Ammon's horn (tissue), 1 donor: Measurements from ENCODE around the gene ACTG2.
A peak's percentile ranks its signal among the peaks of the same experiment; 100 is the strongest.
"Not testable (repeated sequence)": the region's sequence is repeated elsewhere in the genome, so short reads cannot be mapped to it uniquely, and the experiment has no call there.

Experiments
- DNase-seq: peaks from one replicate; pipeline ENCODE4 v3.0.0-alpha.2; 2016; ENCODE audit warnings: low spot score

The ACTG2 gene

DNA sequence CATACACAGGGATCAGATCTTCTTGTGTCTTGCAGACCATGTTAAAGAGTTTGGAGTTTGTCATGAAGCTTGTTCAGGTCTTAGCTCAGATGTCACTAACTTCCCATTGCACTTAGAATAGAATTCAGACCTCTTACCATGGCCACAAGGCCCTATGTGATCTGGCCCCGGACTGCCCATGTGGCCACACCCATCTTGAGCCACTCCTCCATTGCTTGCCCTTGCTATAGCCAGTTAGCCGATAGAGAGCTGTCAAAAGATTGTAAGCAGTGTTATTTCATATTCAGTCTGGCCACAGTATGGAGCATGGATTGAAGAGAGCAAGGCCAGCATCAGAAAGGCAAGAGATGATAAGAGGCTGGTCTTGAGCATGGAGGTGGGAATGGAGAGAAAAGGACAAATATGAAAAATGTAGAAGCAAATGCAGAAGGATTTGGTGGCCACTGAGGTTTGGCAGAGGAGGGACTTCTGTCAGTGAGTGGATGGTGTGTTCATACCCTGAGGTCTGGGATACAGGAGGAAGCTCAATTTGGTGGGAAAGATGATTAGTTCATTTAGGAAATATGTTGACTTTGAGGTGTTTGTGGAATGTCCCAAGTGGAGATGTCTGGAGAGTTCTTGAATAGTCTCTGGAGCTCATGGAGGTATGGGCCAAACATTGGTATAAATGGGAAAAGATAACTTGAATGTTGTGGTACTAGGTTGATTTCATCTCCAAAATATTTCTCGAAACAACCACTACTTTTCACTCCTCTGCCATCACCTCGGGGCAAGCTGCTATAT, 44.5 kb downstream of the ACTG2 start:
- DNase-seq, result no peak

DNA sequence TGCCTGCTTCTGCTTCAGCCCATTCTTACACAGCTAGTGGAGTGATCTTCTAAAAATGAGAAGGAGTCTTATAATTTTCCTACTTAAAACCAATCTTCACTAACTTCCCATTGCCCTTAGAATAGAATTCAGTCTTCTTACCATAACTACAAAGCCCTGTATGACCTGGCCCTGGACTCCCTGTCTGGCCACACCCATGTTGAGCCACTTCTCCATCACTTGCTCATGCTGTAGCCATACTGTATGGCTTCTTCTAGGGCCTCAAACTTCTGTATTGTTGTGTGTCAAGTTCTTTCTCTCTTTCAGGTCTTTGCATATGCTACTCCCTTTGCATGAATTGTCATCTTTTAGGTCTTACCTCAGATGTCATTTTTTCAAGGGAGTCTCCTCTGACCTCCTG, 45.1 kb downstream of the ACTG2 start:
- no peak for DNase-seq

DNA sequence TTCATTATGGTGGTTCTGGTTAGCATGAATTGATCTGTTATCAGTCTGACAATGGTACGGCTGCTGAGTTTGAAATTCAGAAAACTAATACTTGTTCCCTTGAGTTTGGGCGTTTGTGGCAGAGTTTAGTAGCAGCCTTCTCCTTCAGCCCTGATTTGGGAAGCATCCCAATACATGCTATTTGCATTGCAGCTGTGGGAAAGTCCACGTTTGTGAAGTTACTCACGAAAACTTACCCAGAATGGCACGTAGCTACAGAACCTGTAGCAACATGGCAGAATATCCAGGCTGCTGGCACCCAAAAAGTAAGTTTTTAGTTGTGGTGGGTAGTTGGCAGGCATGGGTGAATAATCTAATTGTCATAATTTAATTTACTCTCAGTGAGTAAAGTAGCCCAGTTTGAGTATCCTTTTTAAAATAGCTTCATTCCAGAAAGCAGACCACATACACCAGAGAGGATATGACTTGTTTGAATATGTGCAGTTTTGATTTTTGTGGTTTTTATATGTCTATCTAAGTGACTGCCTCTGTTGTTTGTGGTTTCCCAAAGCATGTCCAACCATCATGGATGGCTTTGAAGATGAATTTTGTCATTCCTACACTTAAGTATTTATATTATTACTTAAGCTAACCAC, 46.0 kb downstream of the ACTG2 start:
- no peak for DNase-seq

DNA sequence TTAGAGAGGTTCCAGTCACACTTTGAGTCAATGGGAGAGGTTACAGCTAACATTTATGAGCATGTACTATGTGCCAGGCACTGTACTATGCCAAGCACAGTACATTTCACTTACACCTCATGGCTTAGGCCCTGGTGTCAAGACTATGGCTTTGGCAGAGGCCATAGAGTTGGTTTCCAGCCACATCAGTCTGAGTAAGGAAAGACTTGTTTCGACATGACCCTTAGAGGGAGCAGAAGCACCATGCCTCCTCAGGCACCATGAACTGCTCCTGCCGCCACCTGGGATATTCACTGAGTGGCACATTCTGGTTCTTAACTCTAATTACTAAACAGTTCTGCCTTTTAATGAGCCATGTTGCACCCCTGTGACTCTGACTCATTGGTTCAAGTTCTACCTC, 46.6 kb downstream of the ACTG2 start:
- no peak for DNase-seq

DNA sequence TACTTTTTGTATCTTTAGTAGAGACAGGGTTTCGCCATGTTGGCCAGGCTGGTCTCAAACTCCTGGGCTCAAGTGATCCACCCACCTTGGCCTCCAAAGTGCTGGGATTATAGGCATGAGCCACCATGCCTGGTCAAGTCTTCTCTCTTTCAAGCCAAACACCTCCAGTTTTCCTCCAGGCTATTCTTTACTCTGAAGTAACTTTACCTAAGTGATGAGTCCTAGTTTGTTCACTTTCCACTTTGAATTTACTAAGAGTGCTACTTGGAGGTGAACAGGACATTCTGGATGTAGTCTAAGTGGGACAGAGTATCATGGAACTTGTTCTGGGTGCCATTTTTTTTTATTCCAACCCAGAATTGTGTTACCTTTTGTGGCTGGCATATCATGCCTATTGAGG, 47.3 kb downstream of the ACTG2 start:
- not testable (repeated sequence) for DNase-seq

DNA sequence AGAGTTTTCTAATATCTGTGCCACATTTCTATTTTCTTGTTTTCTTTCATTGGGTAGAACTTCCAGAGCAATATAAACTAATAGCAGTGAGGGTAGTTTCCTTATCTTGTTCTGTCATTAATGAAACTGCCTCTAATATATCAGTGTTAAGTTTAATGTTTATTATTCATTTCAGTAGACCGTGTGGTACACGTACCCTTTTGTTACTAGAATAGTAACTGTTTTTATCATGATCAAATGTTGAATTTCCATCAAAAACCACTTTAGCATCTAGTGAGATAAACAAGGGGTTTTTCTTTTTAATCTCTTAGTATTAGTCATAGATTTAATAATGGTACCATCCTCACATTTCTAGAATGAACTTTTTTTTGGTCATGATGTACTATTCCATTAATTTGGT, 49.9 kb downstream of the ACTG2 start:
- DNase-seq, result no peak

DNA sequence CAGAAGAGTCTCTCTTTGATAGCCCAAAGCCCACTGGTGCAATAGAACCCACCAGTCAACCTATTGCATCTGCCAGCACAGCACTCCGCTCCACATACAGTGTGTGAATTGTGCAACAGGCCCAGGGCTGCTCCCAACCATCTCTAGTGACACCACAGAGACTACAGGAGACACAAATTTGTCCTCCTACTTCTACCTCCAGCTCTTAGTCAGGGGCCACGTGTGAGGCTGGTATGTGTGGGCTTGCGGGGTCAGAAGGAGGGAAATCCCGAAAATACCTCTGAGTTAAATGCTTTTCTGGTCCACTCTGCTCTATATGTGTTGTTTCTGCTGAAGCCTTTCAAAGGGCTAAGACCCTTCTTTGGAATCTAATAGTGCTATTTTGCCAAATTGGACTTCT, 51.9 kb downstream of the ACTG2 start:
- no peak for DNase-seq

DNA sequence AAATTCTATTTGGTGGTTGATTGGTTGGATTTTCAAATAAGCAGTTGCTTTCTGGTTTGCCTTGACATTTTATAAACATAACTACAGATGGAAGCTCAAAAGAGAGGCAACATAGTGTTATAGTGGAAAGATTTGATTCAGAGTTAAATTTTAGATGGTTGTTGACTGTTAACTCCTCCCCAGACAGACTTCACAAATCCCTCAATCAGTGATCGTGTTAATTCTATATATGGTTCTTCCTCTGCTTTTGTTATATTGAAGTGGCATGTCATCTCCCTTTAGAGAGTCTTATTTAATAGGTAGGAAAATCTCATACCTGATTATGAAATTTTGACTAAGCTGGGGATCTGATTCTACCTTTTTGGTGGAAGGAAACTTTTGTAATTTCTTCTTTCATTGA, 53.4 kb downstream of the ACTG2 start:
- DNase-seq, result no peak

DNA sequence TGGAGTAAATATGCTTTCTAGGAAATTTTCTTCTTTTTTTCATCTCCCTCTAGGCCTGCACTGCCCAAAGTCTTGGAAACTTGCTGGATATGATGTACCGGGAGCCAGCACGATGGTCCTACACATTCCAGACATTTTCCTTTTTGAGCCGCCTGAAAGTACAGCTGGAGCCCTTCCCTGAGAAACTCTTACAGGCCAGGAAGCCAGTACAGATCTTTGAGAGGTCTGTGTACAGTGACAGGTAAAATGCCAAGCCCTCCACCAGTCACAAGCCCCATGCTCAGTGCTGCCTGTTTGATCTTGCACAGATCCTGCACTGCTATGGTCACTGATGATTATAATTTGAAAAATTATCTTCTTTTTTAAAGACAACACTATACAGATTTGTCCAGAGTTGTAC, 53.9 kb downstream of the ACTG2 start:
- no peak for DNase-seq

DNA sequence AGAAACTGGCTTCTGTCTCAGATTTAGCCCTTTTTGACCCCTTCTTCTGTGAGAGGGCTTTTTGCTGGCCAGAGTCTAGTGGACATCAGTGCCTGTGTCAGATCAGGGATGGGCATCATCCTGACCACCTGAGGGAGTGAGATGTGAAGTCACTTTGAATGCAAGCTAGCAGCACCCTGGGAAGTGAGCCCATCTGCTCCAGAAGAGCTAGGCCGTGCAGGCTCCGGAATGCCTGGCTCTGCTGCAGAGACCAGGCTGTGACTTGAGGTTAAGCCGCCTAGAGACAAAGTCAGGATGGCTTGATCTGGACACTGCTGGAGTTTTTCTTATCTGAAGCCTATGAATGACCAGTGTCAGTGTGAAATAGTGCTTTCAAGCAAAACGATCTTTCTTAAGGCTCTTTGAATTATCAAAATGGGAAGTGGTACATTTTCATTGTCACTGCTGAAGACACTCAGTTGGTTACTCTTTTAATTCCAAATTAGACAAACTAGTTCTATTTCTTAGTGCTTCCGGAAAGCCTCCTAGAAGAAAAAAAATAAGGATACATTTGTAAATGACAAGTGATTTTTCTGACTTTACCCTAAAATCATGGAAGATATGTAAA, 54.7 kb downstream of the ACTG2 start:
- DNase-seq, result no peak

DNA sequence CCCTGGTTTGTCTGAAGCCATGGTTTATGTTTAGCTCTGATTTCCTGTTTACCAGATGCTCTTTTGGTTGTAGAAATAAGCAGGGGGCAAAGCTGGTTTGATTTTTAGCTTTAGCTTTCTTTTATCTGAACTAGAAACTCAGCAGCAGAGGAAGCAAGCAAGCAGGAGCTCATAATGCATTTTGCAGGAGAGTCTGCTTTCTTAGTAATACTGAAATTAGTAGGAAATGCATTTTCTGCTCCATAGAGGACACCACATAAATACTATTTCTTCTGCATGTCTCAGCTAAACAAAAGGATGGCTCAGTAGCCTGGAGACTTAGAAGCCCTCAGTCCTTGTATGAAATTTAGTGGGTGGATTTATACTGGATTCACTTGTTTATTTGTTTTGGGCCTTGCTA, 57.0 kb downstream of the ACTG2 start:
- DNase-seq, result no peak

DNA sequence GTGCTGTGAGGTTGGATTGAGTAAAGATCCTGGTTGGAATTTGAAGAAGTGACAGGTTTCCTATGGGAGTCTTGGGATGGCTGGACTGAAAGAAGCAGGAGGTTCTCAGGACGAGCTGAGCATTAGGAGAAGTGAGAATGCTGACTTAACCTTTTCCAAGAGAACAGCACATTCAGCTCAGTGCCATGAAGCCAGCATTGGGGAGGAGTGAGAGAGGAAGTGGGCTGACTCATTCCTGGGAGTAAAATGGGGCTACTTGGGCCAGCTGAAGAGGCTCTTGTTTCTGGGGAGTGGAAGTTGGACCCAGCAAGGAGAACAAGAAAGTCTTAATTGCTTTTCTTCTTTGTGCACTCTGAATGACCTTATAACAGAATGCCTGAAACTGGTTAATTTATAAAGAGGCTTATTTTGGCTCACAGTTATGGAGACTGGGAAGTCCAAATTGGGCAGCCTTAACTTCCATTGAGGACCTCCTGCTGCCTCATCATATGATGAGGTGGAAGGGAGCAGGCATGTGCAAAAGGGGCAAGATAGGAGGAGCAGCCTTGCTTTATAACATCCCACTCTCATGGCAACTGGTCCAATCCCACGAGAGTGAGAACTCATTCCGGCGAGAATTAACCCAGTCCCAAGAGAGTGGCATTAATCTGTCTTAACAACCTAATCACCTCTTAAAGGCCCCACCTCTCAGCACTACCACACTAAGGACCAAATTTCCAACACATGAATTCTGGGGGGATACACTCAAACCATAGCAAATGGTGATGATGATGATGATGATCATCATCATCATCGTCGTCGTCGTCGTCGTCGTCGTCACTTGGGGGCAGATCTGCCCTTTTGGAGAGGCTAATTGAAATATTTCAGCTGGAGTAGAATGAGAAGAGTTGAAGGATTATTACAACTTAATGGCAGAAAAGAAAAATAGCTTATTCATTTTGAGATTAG, 60.0 kb downstream of the ACTG2 start:
- peak; percentile 81 for DNase-seq

DNA sequence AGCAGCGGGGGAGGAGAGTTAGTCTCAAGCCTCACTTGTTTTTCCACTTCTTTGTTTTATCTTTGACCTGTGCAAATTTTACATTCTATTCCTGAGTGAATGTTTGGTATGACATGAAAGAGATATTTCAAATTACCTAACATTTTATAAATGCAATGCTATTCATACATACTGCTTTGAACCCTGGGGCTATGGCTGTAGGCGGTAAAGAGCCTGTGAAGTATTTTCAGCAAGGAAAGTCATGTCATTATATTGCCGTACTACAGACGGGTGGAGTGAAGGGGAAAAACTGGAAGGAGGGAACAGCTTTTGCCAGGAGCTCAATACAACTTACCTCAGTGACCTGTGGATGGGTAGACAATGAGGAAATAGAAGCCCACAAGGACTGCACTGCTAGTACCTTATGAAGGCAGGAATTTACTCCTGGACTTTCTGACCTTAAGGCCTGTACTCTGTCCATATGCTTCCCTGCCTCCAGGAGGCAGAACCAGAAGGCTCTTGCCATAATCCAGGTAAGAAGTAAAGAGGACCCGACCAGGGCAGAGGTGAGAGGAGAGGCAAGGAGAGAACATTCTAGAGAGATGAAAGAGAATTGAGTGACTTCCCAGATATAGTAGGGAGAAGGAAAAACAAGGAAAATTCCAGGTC, 63.5 kb downstream of the ACTG2 start:
- no peak for DNase-seq

DNA sequence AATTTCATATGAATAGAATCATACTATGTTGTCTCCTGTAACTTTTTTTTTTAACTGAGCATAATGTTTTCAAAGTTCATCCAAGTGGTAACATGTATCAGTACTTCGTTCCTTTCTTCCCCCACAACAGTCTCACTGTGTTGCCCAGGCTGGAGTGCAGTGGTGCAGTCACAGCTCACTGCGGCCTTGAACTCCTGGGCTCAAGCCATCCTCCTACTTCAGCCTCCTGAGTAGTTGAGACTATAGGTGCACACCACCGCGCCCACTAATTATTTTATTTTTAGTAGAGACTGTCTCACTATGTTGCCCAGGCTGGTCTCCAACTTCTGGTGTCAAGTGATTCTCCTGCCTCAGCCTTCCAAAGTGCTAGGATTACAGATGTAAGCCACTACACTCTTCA, 68.5 kb downstream of the ACTG2 start:
- no peak for DNase-seq

DNA sequence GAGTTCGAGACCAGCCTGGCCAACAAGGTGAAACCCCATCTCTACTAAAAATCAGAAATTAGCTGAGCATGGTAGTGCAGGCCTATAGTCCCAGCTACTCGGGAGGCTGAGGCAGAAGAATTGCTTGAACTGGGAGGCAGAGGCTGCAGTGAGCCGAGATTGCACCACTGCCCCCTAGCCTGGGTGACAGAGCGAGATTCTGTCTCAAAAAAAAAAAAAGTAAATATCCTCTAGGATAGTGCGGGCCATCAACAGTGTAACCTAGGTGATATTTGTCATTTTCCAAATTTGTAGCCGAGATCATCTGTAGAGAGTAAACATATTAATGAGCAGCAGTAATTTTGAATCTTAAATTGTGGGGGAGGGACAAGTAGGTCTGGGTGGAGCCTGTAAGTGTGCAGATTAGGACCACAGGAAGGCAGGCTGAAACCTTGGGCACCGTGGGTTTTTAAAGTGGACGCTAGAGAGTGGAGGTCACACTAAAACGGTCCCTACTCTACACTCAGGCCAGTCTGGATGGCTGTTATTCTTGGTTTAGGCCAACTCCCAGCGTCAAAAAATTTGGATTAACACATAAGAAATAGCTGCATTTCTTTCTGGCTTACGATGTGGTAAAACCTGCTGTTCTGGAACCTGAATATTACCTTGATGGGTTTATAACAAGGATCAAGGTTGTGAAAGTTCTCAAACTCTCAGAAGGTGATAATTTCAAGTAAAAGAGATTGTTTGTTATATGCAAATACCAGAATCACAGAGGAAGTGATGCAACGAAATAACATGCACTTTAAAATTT, 69.2 kb downstream of the ACTG2 start:
- no peak for DNase-seq

DNA sequence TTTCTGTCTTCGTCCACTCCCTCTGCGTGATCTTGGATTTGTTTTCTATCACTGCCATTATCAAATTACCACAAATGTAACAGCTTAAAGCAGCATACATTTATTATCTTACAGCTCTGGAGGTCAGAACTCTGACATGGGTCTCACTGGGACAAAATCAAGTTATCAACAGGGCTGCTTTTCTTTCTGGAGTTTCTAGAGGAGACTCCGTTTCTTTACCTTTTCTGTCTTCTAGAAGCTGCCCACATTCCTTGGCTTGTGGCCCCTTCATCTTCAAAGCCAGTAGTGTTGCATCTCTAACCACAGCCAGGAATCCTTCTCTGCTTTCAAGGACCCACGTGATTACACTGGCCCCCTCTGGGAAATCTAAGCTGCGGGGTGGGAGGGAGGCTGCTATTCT, 70.0 kb downstream of the ACTG2 start:
- no peak for DNase-seq

DNA sequence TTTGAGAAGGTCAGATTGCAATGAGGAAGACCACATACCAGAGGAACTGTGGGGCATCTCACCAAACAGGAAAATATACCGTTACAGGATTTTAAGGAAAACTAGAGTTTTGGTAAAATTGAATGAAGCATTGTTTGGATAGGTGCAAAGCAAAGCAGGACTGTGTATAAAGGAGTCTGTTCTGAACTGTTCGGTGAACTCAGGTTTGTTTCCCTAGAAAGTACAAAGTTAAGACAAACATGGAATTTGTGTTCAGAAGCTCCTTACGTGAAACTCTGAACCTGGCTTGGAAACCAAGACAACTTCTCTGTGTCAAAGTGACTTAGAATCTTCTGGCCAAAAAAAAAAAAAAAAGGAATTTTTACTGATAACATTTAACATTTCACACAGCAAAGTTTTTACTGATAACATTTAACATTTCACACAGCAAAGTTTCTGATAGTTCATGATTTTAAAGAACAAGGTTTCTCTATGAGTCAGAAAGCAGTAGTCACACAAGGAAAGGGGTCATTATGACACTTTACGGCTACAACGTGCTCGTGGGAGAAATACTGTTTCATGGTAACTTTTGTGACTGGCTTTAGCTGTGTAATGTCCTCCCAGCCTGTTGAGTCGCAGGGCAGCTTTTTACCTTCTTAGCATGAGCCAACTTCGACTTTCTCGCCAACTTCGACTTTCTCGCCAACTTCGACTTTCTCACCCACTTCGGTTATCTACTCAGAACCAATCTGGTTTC, 70.7 kb downstream of the ACTG2 start:
- no peak for DNase-seq

DNA sequence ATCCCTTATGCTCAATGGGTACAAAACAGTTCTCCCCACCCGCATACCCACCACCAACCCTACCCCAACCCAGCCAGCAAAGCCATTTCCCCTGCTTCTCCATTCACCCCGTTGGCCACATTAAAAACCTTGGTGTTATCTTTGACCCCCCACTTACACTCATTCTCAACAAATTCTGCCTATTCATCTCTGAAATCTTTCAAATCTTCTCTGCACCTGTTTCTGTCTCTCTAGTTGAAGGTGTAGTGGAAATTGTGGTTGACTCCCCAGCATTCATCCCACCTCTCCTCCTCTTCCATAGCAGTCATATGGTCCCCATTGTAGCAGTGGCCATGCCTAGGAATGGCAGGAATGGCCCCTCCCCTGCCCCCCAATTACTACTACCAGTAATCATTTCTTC, 71.4 kb downstream of the ACTG2 start:
- no peak for DNase-seq

DNA sequence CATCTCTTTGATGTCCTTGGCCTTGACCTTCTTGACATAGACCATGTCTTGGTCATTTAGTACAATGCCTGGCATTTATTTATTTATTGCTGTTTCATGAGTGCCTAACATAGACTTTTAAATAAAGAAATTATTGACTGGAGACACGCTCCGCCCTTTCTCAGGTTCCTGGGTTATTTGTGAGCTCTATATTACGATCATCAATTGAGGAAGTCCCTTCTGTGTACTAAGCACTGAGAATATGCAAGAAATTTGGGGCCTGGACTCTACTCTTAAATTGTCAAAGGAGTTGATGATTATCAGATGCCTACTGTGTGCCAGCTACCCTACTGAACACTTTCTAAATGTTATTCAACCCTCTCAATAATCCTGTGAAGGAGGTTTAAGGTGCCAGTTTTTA, 72.2 kb downstream of the ACTG2 start:
- DNase-seq, result no peak

DNA sequence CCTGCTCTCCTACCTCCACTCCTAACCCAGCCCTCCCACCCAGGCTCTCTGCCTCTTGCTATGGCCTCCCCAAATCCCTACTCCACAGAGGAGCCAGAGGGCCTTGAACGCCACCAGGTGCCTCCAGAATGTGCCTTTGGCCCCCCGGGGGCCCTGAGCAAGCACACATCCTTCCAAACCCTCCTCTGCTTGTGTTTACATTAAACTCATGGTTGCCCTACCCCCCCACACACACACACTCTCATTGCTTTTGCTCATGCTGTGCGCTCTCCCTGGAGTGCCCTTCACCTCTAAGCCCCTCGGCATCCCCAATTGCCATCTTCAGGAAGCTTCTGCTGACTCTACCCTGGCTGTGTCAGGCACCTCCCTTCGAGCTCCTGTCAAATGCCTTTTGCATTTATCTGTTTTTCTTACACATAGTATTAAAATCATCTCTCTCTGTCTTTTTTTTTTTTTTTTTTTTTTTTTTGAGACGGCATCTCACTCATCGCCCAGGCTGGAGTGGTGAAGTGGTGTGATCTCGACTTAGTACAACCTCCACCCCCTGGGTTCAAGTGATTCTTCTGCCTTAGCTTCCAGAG, 75.6 kb downstream of the ACTG2 start:
- DNase-seq, result no peak
